ENCODE results near the gene NOSTRIN. TPM values are rescaled to one million over a fixed set of nuclear protein-coding genes. Genes with fewer than 3 reads are reported as not detected.

NOSTRIN gene
- polyA plus RNA-seq, 3 donors: not detected

DNA sequence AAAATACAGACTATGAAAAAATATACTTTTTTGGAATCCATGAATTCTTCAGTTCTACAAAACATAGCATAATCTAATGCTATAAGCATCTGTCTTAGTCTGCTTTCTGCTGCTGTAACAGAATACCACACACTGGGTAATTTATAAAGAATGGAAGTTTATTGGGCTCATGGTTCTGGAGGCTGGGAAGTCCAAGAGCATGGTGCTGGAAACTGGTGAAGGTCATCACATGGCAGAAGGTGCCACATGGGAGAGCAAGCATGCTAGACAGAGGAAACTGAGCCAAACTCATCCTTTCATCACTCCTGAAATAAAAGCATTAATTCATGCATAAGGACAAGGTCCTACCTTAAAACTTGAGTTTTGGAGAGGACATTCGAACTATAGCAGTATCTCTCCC lies 26.6 kb upstream of the NOSTRIN start:
- H3K36me3 Mint-ChIP-seq: peaks cover 31 to 33% of the 10 kb centered on the region in 2 donors
- intact Hi-C loops (cut with micrococcal nuclease): no loop called here
- Histone ChIP-seq H2AFZ (ENCODE audit: insufficient read depth, low read depth, low read length, poor library complexity, severe bottlenecking) (no peak overlapping the region), H3K36me3 (replicated peaks in 1 of 2; ENCODE audit: control insufficient read depth in 1 of 2, insufficient read depth in 2 of 2, low read length in 2 of 2) (peaks cover 6 to 34% of the 10 kb centered on the region in 2 donors), H3K9me3 (replicated peaks in 1 of 2; ENCODE audit: control insufficient read depth in 1 of 2, insufficient read depth in 1 of 2, low read length in 2 of 2) (peaks cover 0 to 7% of the 10 kb centered on the region in 2 donors), H3K9ac (ENCODE audit: insufficient read depth, low read length, poor library complexity, severe bottlenecking) (no peak overlapping the region), H4K20me1 (ENCODE audit: insufficient read depth, low read length) (no peaks in the 10 kb centered on the region), H3K4me2 (replicated peaks; ENCODE audit: extremely low read depth, low read length, poor library complexity, severe bottlenecking) (no peak overlapping the region), H3K27ac (ENCODE audit: low read depth in 1 of 2, low read length in 2 of 2) (no peak overlapping the region), H3K27me3 (ENCODE audit: control insufficient read depth in 2 of 2, insufficient read depth in 2 of 2, low read length in 2 of 2) (no peaks in the 10 kb centered on the region), H3K4me3 (replicated peaks in 1 of 3; ENCODE audit: low read depth in 2 of 3, low read length in 3 of 3) (no peak overlapping the region), H3K79me2 (ENCODE audit: insufficient read depth, low read length) (no peaks in the 10 kb centered on the region), H3K4me1 (ENCODE audit: control insufficient read depth in 1 of 2, insufficient read depth in 2 of 2, low read length in 2 of 2) (no peaks in the 10 kb centered on the region)
- H3K27me3 Mint-ChIP-seq (ENCODE audit: low read depth in 3 of 3): no peaks in the 10 kb centered on the region
- H3K9me3 Mint-ChIP-seq: peaks cover 5 to 11% (median 6%) of the 10 kb centered on the region in 7 donors
- no peak for DNase-seq
- no peaks in the 10 kb centered on the region for H3K4me1 Mint-ChIP-seq
- TF ChIP-seq, protein P1, sequence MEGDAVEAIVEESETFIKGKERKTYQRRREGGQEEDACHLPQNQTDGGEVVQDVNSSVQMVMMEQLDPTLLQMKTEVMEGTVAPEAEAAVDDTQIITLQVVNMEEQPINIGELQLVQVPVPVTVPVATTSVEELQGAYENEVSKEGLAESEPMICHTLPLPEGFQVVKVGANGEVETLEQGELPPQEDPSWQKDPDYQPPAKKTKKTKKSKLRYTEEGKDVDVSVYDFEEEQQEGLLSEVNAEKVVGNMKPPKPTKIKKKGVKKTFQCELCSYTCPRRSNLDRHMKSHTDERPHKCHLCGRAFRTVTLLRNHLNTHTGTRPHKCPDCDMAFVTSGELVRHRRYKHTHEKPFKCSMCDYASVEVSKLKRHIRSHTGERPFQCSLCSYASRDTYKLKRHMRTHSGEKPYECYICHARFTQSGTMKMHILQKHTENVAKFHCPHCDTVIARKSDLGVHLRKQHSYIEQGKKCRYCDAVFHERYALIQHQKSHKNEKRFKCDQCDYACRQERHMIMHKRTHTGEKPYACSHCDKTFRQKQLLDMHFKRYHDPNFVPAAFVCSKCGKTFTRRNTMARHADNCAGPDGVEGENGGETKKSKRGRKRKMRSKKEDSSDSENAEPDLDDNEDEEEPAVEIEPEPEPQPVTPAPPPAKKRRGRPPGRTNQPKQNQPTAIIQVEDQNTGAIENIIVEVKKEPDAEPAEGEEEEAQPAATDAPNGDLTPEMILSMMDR (IDR thresholded peaks at IDR 0.05): no peak
- no peak overlapping the region for H3K27ac Mint-ChIP-seq
- H3K4me3 Mint-ChIP-seq: no peak overlapping the region
- WGBS (ENCODE audit: insufficient coverage): 0% methylated on average over 1 of the region's 1 CpG

DNA sequence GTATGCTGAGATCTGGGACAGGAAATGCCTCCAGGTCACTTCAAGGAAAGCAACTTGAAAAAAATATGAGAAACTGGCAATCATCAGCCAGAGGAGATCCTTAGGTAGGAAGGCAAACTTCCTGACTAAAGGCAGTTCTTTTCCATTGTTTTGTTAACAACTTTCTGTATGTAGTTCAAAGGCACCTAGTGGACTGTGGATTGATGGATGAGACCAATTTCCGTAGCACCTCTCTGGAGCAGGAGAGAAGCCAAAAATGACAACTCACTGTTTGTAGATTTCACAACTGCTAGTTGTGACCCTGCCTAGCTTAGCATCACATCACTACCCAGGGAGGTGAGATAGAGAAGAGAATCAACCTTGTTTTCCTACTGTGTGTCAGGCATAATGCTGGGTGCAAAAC lies 21.8 kb upstream of the NOSTRIN start:
- Mint-ChIP-seq H3K27ac (no peak overlapping the region), H3K4me3 (no peak overlapping the region), H3K9me3 (peaks cover 3 to 8% (median 7%) of the 10 kb centered on the region in 7 donors), H3K36me3 (peaks cover 0 to 2% of the 10 kb centered on the region in 2 donors), H3K27me3 (ENCODE audit: low read depth in 3 of 3) (peaks cover 0 to 2% (median 0%) of the 10 kb centered on the region in 3 donors), H3K4me1 (no peaks in the 10 kb centered on the region)
- Histone ChIP-seq H2AFZ (ENCODE audit: insufficient read depth, low read depth, low read length, poor library complexity, severe bottlenecking) (no peak overlapping the region), H3K4me2 (replicated peaks; ENCODE audit: extremely low read depth, low read length, poor library complexity, severe bottlenecking) (no peak overlapping the region), H3K27me3 (ENCODE audit: control insufficient read depth in 2 of 2, insufficient read depth in 2 of 2, low read length in 2 of 2) (no peaks in the 10 kb centered on the region), H3K9ac (ENCODE audit: insufficient read depth, low read length, poor library complexity, severe bottlenecking) (no peak overlapping the region), H3K79me2 (ENCODE audit: insufficient read depth, low read length) (no peaks in the 10 kb centered on the region), H3K9me3 (replicated peaks in 1 of 2; ENCODE audit: control insufficient read depth in 1 of 2, insufficient read depth in 1 of 2, low read length in 2 of 2) (peaks cover 0 to 7% of the 10 kb centered on the region in 2 donors), H3K4me1 (ENCODE audit: control insufficient read depth in 1 of 2, insufficient read depth in 2 of 2, low read length in 2 of 2) (no peaks in the 10 kb centered on the region), H4K20me1 (ENCODE audit: insufficient read depth, low read length) (no peaks in the 10 kb centered on the region), H3K4me3 (replicated peaks in 1 of 3; ENCODE audit: low read depth in 2 of 3, low read length in 3 of 3) (no peak overlapping the region), H3K27ac (ENCODE audit: low read depth in 1 of 2, low read length in 2 of 2) (no peak overlapping the region), H3K36me3 (replicated peaks in 1 of 2; ENCODE audit: control insufficient read depth in 1 of 2, insufficient read depth in 2 of 2, low read length in 2 of 2) (no peaks in the 10 kb centered on the region)
- no CpG with 5 or more reads among the region's 1 CpG for WGBS (ENCODE audit: insufficient coverage)
- intact Hi-C loops (cut with micrococcal nuclease): no loop called here
- TF ChIP-seq, protein P1 (IDR thresholded peaks at IDR 0.05): no peak
- DNase-seq: no peak
